NCI-H1694 treated with DMSO at 0.1 percent for 48 hours (cell line): ENCODE results near the gene OPCML.

Source experiments
- DNase-seq: peaks from one replicate; lab custom pipeline; 2025; lab: John Stamatoyannopoulos, UW

Gene OPCML

GRCh38 chr11:132471466-132471865 lies 1060.8 kb downstream of the OPCML start:
- no peak for DNase-seq

GRCh38 chr11:132466983-132467382 lies 1065.3 kb downstream of the OPCML start:
- no peak for DNase-seq

GRCh38 chr11:132464939-132465338 lies 1067.4 kb downstream of the OPCML start:
- no peak for DNase-seq

GRCh38 chr11:132464003-132464342 lies 1068.3 kb downstream of the OPCML start:
- no peak for DNase-seq

GRCh38 chr11:132463295-132464002 lies 1068.9 kb downstream of the OPCML start:
- no peak for DNase-seq

GRCh38 chr11:132459736-132460135 lies 1072.6 kb downstream of the OPCML start:
- no peak for DNase-seq

- no peak for DNase-seq
These were observed 1074.9 kb downstream of the OPCML start for GRCh38 chr11:132457445-132457844.

- no peak for DNase-seq
These were observed 1075.5 kb downstream of the OPCML start for GRCh38 chr11:132456751-132457328.

GRCh38 chr11:132455044-132455443 lies 1077.3 kb downstream of the OPCML start:
- DNase-seq: no peak

GRCh38 chr11:132453406-132453805 lies 1078.9 kb downstream of the OPCML start:
- no peak for DNase-seq

- DNase-seq: no peak
These were observed 1079.7 kb downstream of the OPCML start for GRCh38 chr11:132452616-132453015.

- no peak for DNase-seq
These were observed 1080.2 kb downstream of the OPCML start for GRCh38 chr11:132451942-132452601.

GRCh38 chr11:132450631-132451030 lies 1081.7 kb downstream of the OPCML start:
- DNase-seq: no peak

GRCh38 chr11:132448334-132448995 lies 1083.8 kb downstream of the OPCML start:
- DNase-seq: no peak

- no peak for DNase-seq
These were observed 1084.5 kb downstream of the OPCML start for GRCh38 chr11:132447761-132448160.

GRCh38 chr11:132445859-132446291 lies 1086.4 kb downstream of the OPCML start:
- no peak for DNase-seq

- DNase-seq: no peak
These were observed 1087.4 kb downstream of the OPCML start for GRCh38 chr11:132444911-132445310.

- no peak for DNase-seq
These were observed 1092.5 kb downstream of the OPCML start for GRCh38 chr11:132439711-132440255.

- DNase-seq: no peak
These were observed 1093.9 kb downstream of the OPCML start for GRCh38 chr11:132438418-132438817.

- DNase-seq: no peak
These were observed 1101.8 kb downstream of the OPCML start for GRCh38 chr11:132430429-132431062.

- DNase-seq: no peak
These were observed 1102.6 kb downstream of the OPCML start for GRCh38 chr11:132429685-132430084.

- DNase-seq: no peak
These were observed 1104.7 kb downstream of the OPCML start for GRCh38 chr11:132427611-132428010.
